SK-N-MC (cell line): ENCODE measurements around the gene PROSER3.

Experiments used
- EZH2 ChIP-seq: fragments of 200-600 bp; sonication (generic); IDR thresholded peaks from one replicate; pipeline ENCODE4 v1.6.1; 2017; ENCODE audit warnings: antibody characterized with exemption
- FOXP2 ChIP-seq: optimal IDR thresholded peaks from 2 replicates; pipeline ENCODE3; 2011; ENCODE audit warnings: mild to moderate bottlenecking, moderate library complexity; ENCODE audit not compliant: insufficient read depth; ENCODE audit errors: extremely low read length, control extremely low read depth
- POLR2AphosphoS5 ChIP-seq: IDR thresholded peaks from 2 replicates; pipeline ENCODE4 v1.6.1; 2012; ENCODE audit warnings: mild to moderate bottlenecking, low read depth, low read length, borderline replicate concordance

DNA sequence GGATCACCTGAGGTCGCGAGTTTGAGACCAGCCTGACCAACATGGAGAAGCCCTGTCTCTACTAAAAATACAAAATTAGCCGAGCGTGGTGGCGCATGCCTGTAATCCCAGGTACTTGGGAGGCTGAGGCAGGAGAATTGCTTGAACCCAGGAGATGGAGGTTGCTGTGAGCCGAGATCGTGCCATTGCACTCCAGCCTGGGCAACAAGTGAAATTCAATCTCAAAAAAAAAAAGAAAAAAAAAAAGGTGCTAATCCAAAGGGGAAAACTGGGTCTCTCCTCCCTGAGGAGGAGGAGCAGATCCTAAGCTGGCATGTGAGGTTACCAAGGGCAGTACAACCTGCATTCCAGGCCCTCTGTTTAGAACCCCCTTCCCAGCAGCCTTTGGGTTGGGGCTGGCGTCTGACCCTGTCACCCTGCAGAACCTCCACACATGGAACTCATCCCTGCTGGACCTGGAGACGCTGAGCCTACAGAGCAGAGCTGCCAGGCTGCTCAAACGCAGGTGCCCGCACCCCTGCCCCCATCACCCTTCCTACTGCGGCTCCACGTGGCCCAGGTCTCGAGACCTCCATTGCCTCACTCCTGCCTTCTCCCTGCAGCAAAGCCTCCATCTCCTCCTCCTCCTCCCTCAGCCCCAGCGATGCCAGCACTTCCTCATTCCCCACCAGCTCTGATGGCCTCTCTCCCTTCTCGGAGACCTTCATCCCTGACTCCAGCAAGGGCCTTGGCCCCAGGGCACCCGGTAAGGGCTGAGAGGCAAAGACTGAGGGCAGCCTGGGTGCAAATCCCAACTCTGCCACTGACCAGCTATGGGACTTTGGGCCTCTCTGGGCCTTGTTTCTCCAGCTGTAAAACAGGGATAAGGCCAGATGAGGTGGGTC, 6.7 kb downstream of the PROSER3 start:
- TF ChIP-seq EZH2 = no peak
- no peak for TF ChIP-seq POLR2AphosphoS5
- no peak for TF ChIP-seq FOXP2
